Upper lobe of left lung (tissue), 6 donors: ENCODE results near the gene MAN1C1. TPM values are rescaled to one million over a fixed set of nuclear protein-coding genes. Genes with fewer than 3 reads are reported as not detected.

Experiments used
- ATAC-seq, 2 donors: fragments of 200-7000 bp; cut with Tn5 transposase; one replicate each; pipeline ENCODE4 v1.9.1; 2022; ENCODE audit warnings: mild to moderate bottlenecking in 2 of 2, moderate library complexity in 2 of 2; ENCODE audit not compliant: low FRiP score in 2 of 2
- DNase-seq, 2 donors: peaks; one replicate each; pipeline ENCODE4 v3.0.0-alpha.2; 2019 to 2020
- H3K27ac ChIP-seq, 4 donors: fragments of 200-600 bp; sonication (generic); one replicate each; pipeline ENCODE4 v1.5.1; 2016 to 2019
- H3K27me3 ChIP-seq, 4 donors: fragments of 200-600 bp; sonication (generic); one replicate each; pipeline ENCODE4 v1.5.1; 2017 to 2019
- H3K36me3 ChIP-seq, 4 donors: fragments of 200-600 bp; sonication (generic); one replicate each; pipeline ENCODE4 v1.5.1; 2016 to 2019
- H3K4me1 ChIP-seq, 4 donors: fragments of 200-600 bp; sonication (generic); one replicate each; pipeline ENCODE4 v1.5.1; 2018 to 2019
- H3K4me3 ChIP-seq, 4 donors: fragments of 200-600 bp; sonication (generic); one replicate each; pipeline ENCODE4 v1.5.1; 2017 to 2019; ENCODE audit warnings: mild to moderate bottlenecking in 2 of 4, moderate library complexity in 1 of 4
- H3K9me3 ChIP-seq, 4 donors: fragments of 200-600 bp; sonication (generic); one replicate each; pipeline ENCODE4 v1.5.1; 2018 to 2019
- EP300 ChIP-seq, 4 donors: sonication (generic); formaldehyde crosslinking; IDR thresholded peaks; one replicate each; pipeline ENCODE4 v1.5.1; 2017; ENCODE audit warnings: antibody characterized with exemption in 4 of 4, control low read depth in 2 of 4
- POLR2A ChIP-seq, 4 donors: fragments of 450-650 bp; IDR thresholded peaks; one replicate each; pipeline ENCODE4 v1.5.1; 2016 to 2017; ENCODE audit warnings: antibody characterized with exemption in 4 of 4, mild to moderate bottlenecking in 2 of 4
- POLR2AphosphoS5 ChIP-seq, 2 donors: sonication (generic); formaldehyde crosslinking; IDR thresholded peaks; one replicate each; pipeline ENCODE4 v1.5.1; 2017; ENCODE audit warnings: antibody characterized with exemption in 2 of 2
- WGBS, 2 donors: methylation state at CpG; one replicate each; pipeline ENCODE4 v1.1.5; 2017 to 2018; 5-methylcytosine and 5-hydroxymethylcytosine counted together
- total RNA-seq, 6 donors: library from RNA; depleted of rRNA in 4 of 6; stranded (reverse); fragments of >200 nt in 4 of 6; gene quantifications; one replicate each; pipeline versions ENCODE4 v1.1.0 to v1.2.1, GENCODE V29; 2016 to 2021
- TF ChIP-seq, protein P1 (sequence below), 6 experiments: fragments of 450-650 bp in 4 of 6; fragments of 200-600 bp in 2 of 6; sonication (generic) in 2 of 6; IDR thresholded peaks; one replicate each; pipeline ENCODE4 v1.5.1; 2016 to 2019; ENCODE audit warnings: antibody characterized with exemption in 6 of 6
- donor health status: DM: no; HTN: no; CAD: no; lungs with moderate emphysema.
- donor health status: DM: no; HTN: yes; CAD: no; lungs with severe emphysema.

MAN1C1 gene
- total RNA-seq, 6 donors from 2014 or later, result 5.3 to 32.5 (median 16.2) TPM

DNA sequence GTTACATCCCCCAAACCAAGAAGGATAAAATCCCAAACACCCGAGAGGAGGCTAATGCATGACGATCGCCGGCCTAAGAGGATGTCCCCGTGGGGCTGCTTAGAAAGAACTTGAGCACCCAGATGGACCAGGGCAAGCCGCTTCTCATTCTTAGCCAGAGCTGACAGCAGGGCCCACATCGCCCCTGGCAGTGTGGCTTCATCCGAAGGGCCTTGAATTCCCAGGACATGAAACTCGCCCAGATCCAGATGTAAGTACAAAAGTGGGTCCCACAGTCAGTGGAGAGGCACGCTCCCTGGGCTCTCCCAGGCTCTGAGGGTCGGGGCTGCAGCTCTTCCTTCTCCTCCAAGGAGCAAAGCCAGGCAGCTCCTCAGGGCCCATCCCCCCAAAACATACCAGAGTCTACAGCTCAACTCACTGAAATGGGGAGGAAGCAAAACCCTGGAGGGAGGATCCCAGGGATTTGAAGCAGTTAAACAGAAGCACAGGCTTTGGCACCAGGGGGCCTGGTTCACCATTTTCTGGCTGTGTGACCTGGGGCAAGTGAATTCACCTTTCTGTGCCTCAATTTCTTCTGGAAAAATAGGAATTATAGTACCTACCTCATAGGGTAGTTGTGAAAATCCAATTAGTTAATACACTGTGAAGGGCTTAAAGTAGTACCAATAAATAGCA, 85.6 kb downstream of the MAN1C1 start:
- peaks cover 10 to 40% (median 27%) of the 10 kb centered on the region in 4 donors for H3K4me1 ChIP-seq
- 91% methylated on average over 8 to 11 of the region's 11 CpGs for WGBS, 2 donors
- H3K9me3 ChIP-seq, result no peaks in the 10 kb centered on the region
- ATAC-seq (no peak), DNase-seq (no peak)
- no peaks in the 10 kb centered on the region for H3K36me3 ChIP-seq
- no peak for TF ChIP-seq EP300 (IDR thresholded peaks at IDR 0.05)
- TF ChIP-seq, protein P1, sequence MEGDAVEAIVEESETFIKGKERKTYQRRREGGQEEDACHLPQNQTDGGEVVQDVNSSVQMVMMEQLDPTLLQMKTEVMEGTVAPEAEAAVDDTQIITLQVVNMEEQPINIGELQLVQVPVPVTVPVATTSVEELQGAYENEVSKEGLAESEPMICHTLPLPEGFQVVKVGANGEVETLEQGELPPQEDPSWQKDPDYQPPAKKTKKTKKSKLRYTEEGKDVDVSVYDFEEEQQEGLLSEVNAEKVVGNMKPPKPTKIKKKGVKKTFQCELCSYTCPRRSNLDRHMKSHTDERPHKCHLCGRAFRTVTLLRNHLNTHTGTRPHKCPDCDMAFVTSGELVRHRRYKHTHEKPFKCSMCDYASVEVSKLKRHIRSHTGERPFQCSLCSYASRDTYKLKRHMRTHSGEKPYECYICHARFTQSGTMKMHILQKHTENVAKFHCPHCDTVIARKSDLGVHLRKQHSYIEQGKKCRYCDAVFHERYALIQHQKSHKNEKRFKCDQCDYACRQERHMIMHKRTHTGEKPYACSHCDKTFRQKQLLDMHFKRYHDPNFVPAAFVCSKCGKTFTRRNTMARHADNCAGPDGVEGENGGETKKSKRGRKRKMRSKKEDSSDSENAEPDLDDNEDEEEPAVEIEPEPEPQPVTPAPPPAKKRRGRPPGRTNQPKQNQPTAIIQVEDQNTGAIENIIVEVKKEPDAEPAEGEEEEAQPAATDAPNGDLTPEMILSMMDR (IDR thresholded peaks at IDR 0.05), result no peak
- no peak for TF ChIP-seq POLR2A (IDR thresholded peaks at IDR 0.05)
- no peak for TF ChIP-seq POLR2AphosphoS5 (IDR thresholded peaks at IDR 0.05)
- peak overlapping the region in 2 of 4 donors; percentile 21 to 32 for H3K27ac ChIP-seq
- H3K4me3 ChIP-seq, result no peak overlapping the region
- H3K27me3 ChIP-seq, result no peaks in the 10 kb centered on the region

DNA sequence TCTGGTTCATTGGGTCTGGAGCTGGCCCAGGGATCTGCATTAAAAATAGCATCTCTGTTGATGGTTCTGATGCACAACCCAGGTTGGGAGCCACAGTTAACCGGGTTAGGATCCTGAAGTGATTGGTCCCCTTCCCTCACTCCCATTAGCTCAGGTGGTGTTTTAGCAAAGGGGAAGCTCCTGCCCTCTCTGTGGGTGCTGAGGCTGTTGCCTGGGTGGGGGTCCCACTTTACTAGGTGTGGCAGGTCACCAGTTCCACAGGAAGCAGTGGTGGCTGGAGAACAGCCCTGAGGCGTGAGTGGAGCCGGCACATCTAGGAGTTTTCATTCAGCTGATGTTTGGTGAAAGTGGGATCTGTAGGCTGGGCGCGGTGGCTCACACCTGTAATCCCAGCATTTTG, 86.5 kb downstream of the MAN1C1 start:
- Histone ChIP-seq H3K27me3 (no peaks in the 10 kb centered on the region), H3K4me3 (no peak overlapping the region), H3K9me3 (no peaks in the 10 kb centered on the region), H3K4me1 (peaks cover 10 to 40% (median 27%) of the 10 kb centered on the region in 4 donors), H3K36me3 (no peaks in the 10 kb centered on the region), H3K27ac (peak overlapping the region in 1 of 4 donors; percentile 42)
- WGBS, 2 donors, result 96 to 97% methylated on average over 4 to 5 of the region's 5 CpGs
- DNase-seq (no peak), ATAC-seq (no peak)
- TF ChIP-seq POLR2AphosphoS5 (IDR thresholded peaks at IDR 0.05) (no peak), POLR2A (IDR thresholded peaks at IDR 0.05) (no peak), EP300 (IDR thresholded peaks at IDR 0.05) (no peak)
- TF ChIP-seq, protein P1 (IDR thresholded peaks at IDR 0.05), result no peak

DNA sequence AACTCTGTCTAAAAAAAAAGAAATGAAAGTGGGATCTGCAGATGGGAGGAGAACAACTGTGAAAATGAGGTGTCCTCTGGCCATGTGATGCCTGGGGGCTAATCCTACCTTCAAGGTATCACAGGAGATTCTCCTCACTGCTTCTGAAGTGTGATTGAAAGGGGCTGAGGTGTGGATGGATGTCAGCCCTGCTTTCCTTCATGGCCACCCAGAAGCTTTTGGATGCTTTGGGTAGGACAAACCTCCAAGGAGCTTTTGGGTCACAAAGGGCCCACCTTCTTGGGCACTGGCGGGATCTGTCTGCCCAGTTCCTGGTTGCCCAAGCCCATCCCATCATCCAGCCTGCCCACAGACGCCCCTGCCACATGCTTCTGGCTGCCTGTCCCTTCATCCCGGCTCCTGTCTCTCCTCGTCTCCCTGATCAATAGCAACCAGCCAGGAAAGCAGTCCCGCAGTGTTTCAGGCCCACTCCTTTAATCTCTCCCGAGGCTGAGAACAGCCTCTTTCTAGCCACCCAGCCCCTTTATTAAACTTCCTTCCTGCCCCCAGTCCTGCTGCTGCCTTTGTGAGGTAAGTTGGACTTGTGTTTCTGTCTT, 87.2 kb downstream of the MAN1C1 start:
- ATAC-seq (no peak), DNase-seq (no peak)
- peaks cover 10 to 43% (median 27%) of the 10 kb centered on the region in 4 donors for H3K4me1 ChIP-seq
- no peak overlapping the region for H3K4me3 ChIP-seq
- TF ChIP-seq, protein P1 (IDR thresholded peaks at IDR 0.05), result no peak
- TF ChIP-seq POLR2AphosphoS5 (IDR thresholded peaks at IDR 0.05), result no peak
- no peak for TF ChIP-seq POLR2A (IDR thresholded peaks at IDR 0.05)
- no peak for TF ChIP-seq EP300 (IDR thresholded peaks at IDR 0.05)
- H3K9me3 ChIP-seq, result no peaks in the 10 kb centered on the region
- WGBS, 2 donors, result 67 to 88% methylated on average over 6 of the region's 6 CpGs
- H3K27me3 ChIP-seq, result no peaks in the 10 kb centered on the region
- H3K27ac ChIP-seq, result peak overlapping the region in 3 of 4 donors; percentile 2 to 50 (median 42)
- H3K36me3 ChIP-seq, result no peaks in the 10 kb centered on the region

DNA sequence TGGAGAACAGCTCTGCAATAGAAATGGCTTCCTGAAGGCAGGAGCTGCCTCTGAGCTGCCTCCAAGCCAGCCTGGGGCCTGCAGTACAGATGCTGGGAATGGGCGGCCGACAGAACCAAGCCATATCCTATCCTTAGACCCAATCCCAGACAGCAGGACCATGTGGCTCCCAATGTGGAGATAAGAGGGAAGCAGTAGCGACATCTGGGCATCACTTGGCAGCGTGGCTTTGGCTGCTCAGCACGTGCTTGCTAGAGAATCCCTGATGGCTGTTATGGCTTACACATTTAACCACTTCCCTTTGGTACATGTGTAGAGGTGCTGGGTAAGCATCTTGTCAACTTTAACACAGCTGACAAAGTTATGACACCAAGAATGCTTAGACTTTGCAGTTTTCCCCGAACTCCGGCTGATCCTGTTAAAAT, 87.7 kb downstream of the MAN1C1 start:
- Histone ChIP-seq H3K27me3 (no peaks in the 10 kb centered on the region), H3K27ac (peak overlapping the region in 3 of 4 donors; percentile 2 to 50 (median 42)), H3K9me3 (no peaks in the 10 kb centered on the region), H3K4me3 (no peak overlapping the region), H3K36me3 (no peaks in the 10 kb centered on the region), H3K4me1 (peaks cover 10 to 43% (median 25%) of the 10 kb centered on the region in 4 donors)
- ATAC-seq (peak in 1 of 2 donors; percentile 50), DNase-seq (no peak)
- TF ChIP-seq POLR2AphosphoS5 (IDR thresholded peaks at IDR 0.05), result no peak
- TF ChIP-seq, protein P1 (IDR thresholded peaks at IDR 0.05), result no peak
- TF ChIP-seq POLR2A (IDR thresholded peaks at IDR 0.05), result no peak
- no peak for TF ChIP-seq EP300 (IDR thresholded peaks at IDR 0.05)
- WGBS, 2 donors, result 51 to 59% methylated on average over 5 to 7 of the region's 7 CpGs
